UCSD-AML1 (cell line): Measurements from ENCODE around the gene DBF4B.
"Not testable (repeated sequence)": the region's sequence is repeated elsewhere in the genome, so short reads cannot be mapped to it uniquely, and the experiment has no call there.

Experiments used
- DNase-seq: peaks from one replicate; lab custom pipeline; 2025; ENCODE audit not compliant: unreplicated experiment; lab: John Stamatoyannopoulos, UW

DBF4B gene

DNA sequence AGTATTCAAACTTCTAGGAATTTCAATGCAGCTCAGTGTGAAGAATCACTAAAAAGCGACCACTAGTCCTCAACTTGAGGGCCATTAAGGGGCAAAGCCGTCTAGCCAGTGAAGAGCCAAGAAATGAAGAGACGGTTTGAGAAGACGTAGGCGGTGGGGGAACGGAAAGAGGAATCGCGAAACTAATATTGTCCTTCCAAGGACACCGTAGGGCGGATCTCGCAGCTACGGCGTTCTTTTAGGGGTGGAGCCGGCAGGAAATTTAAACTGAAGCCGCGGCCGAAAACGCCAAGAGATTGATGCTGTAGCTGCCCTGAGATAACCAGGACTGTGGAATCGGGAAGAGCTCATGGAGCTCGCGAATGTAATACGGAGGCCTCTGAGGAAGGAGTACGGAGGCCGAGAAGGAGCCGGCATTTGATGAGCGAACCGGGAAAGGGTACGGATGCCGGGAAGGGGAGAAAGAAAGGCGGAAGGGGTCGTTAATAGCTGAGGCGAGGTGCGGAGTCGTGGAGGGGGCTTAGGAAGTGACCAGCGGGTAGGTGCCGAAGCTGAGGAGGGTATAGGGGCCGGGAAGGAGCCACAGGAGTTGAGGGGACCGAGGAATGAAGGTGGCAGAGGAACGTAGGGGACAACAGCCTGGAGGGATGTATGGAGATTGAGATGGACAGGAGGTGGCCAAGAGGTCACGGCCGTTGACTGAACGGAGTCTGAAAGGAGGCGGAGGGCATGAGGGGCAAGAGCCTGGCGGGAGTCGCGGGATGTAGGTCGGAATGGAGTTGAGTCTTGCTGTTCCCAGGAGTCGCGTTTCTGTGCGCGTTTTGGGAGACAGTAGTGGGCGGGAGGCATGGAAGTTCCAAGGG is at the start of gene DBF4B:
Gene DBF4B (plus strand): TSS at position 265 of the 863 bp plus-strand sequence. CDS start 156 bp downstream, at position 421.
- DNase-seq: peak; percentile 80

DNA sequence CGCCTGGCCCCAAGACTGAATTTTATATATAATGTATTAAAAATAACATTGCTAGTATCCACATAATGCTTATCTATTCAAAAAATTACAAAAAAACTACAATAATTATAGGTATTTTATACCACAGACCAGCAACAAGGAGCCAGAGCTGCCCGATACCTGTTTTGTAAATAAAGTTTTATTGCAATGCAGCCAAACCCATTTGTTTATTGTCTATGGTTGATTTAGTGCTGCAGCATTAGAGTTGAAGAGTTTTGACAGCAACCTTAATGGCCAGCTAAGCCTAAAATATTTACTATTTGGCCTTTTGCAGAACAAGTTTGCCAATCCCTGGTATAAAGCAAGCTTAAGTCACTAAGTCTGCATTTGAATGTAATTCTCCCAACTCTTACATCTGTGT is 46.6 kb upstream of the DBF4B start:
- no peak for DNase-seq

GRCh38 chr17:44663095-44663494 is 45.4 kb upstream of the DBF4B start:
- no peak for DNase-seq

DNA sequence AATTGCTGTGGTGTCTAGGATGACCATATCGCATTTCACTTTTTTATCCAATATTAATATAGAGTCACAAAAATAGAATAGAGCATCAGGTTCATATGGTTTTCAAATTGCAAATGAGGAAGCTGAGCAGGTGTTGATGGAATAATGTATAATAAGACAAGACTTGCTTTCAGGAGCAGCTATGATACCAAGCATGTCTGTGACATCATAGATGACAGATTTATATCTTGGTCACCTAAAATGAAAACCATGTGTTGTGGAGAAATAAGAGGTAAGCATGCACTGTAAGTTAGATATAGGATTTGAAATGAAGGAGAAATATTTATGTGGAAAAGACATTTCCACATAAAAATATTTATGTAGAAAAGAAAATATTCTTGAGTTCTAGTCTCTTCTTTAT is 43.6 kb upstream of the DBF4B start:
- DNase-seq: no peak

- DNase-seq: no peak
Observed at GRCh38 chr17:44666006-44666405, 42.5 kb upstream of the DBF4B start.

- no peak for DNase-seq
Observed at GRCh38 chr17:44672479-44673093, 35.9 kb upstream of the DBF4B start.

DNA sequence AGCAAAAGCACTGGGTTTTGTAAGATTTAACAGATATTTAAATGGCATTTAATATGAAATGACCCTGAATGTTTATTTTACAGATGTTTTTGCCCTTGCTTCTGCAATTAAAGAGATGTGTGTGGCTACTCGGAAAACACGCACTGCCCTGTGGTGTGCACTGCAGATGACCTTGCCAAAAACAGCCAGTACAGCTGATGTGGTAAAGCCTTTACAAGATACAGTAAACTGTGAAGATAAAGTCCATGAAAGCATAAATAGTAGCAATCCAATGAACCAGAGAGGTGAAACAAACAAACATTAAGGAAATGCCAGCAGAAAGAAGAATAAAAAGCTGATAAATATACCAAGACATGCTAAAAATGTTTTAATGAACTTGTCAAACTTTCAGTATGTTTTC is 34.6 kb upstream of the DBF4B start:
- DNase-seq: no peak

DNA sequence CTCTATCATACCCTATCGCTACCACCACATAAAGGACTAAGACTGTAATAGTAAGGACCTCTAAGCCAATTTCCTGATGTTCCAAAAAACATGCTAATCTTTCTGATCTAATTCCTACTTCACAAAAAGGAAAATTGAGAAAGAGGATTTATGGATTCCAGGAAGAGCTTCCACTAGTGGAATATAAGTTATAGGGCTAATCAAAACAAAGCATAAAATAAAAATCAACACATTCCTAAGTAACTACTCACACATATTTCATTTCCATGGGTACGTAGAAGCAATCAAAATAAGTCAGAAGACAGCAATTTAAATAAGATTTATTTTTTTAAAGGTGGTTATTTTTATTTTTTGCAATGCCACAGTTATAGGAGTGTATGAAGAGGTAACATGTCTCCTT is 31.3 kb upstream of the DBF4B start:
- no peak for DNase-seq

GRCh38 chr17:44683303-44683702 is 25.2 kb upstream of the DBF4B start:
- not testable (repeated sequence) for DNase-seq

- no peak for DNase-seq
Observed at GRCh38 chr17:44687756-44688155, 20.7 kb upstream of the DBF4B start.

DNA sequence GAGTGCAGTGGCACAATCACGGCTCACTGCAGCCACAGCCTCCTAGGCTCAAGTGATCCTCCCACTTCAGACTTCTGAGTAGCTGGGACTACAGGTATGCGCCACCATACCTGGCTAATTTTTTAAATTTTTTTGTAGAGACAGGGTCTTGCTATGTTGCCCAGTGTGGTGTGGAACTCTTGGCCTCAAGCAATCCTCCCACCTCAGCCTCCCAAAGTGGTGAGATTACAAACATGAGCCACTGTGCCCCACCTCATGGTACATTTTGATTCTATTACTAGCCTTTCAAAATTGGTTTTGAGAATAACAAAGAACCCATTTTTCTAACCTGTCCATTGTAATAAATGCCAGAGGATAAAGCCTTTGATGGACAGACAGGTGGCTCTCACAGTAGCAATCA is 20.3 kb upstream of the DBF4B start:
- DNase-seq: no peak

DNA sequence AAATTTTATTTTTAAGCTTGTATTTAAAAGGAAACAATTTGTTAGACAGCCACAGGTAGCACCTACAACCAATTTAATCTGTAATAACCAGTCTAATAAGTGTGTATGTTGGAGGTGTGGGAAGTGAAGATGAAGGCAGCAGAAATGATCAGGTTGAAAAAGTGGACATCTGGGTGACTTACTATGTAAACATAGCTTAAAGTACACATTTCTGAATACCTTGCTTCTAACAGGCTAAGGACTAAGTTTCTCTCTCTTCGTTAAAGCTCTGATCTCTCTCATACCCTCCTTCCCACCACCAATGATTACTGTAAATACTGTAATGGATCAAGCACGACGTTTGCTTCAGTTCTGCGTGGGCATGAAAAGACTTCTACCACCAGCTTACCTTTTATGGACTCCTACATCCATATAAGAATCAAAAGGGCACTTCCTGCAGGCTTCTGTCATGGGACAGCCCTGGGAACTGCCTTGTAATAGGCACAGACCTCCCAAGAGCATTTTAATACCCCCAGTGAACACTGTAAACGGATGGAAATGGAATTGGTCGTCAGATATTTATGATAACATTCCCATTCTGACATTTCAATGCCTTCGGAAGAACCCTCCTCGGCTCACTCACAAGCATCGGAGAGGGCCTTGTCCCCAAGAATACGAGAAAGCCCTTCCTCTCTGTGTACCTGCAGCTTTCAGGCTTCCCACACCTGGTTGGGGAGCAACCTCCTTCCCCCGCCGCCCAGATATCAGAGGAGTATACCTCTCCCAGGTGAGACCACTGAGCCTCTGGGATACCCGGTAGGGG is 19.6 kb upstream of the DBF4B start:
- no peak for DNase-seq

DNA sequence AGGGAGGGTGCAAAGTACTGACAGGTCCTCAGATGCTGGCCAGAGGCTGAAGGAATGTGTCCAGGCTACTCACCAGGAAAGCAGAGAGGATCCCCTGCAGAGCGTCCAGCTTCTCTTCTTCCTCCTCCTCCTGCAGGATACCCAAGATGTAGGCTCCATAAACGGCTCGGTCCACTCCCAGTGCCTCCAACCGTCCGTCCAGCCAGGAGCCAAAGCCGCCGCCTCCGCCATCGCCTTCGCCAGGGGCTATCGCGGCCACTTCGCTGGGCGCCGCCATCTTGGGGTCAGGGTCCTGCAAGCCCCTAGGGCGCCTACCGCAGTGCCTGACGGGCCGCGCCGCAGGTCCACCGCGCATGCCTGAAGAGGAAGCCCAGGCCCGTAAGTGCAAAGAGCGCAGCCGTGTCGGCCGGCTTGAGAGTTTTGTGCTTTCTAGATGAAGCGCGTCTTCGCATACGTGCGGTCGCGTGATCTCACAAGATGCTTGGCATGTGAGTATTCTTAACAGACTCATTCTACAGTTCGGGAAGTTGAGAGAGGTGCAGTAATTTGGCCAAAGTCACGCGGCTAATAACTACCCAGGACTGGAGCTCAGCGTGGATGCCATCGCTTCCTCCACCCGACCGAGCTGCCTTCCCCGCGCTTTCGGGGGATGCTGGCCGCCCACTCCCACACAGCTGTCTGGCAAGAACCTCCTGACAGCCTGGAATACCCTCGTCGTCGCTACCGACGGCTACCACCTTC is 18.8 kb upstream of the DBF4B start, which contains the start of gene CCDC43:
Gene CCDC43 (minus strand): TSS at position 300 of the 741 bp plus-strand sequence. CDS start 23 bp downstream, at position 277.
- DNase-seq: peak; percentile 92

DNA sequence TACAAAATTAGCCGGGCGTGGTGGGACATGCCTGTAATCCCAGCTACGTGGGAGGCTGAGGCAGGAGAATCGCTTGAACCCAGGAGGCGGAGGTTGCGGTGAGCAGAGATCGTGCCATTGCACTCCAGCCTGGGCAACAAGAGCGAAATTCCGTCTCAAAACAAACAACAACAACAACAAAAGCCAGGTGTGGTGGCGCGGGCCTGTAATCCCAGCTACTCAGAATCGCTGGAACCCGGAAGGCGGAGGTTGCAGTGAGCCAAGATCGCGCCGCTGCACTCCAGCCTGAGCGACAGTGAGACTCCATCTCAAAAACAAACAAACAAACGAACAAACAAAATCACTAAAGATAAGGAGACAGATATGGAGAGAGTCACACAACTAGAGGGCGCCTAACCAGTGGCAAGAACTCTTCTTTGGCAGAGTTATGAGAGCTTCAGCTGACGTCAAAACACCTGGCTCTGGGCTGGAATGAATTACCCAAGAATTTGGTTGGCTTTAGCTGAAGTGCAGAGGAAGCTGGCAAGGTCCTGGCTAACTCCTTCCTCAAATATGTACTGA is 17.6 kb upstream of the DBF4B start:
- DNase-seq: not testable (repeated sequence)

DNA sequence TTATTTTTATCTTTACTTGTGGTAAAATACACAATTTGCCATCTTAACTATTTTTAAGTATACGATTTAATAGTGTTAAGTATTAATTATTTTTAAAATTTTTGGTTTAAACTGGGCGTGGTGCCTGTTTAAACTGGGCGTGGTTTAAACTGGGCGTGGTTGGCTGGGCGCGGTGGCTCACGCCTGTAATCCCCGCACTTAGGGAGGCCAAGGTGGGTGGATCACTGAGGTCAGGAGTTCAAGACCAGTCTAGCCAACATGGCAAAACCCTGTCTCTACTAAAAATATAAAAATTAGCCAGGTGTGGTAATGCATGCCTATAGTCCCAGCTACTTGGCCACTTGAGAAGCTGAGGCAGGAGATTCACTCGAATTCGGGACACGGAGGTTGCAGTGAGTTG is 14.9 kb upstream of the DBF4B start:
- no peak for DNase-seq

GRCh38 chr17:44700288-44700687 is 8.2 kb upstream of the DBF4B start:
- not testable (repeated sequence) for DNase-seq

DNA sequence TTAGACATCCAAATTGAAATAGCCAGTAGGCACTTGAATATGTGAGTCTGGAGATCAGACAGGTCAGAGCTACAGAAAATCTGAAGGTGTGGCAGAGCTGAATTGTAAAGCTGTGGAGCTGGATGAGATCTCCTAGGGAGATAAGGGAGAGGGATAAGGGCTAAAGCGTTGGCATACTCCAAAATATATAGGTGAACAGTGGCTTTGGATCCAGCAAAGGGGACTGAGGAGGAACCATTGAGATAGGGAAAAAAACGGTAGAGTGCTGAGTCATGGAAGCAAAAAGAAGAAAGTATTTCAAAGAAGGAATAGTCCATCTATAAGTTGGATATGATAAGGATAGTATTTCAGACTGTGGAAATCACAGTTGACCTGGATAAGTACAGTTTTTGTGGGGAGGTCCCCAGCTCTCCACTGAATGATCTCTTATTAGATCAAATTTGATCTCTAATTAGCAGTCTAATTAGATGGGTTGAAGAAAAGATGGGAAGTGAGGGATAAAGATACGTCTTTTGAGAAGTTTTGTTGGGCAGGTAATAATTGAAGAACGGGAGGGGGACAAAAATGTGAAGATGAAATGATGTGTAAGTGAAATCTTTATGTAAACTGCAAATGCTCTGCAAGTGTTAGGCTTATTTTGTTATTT is 587 bp upstream of the DBF4B start:
- DNase-seq: no peak

DNA sequence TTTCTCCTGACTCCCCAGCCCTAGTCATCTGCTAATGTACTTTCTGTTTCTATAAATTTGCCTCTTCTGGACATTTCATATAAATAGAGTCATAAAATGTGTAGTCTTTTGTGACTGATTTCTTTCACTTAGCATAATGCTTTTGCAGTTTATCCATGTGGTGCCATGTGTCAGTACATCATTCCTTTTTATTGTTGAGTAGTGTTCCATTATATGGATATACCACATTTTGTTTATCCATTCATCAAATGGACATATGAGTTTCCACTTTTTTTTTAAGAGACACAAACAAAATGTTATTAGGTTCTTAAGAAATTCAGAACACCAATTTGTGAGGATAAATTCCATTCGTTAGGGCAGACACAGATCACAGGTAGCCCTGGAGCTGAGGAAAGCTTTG is 11.0 kb downstream of the DBF4B start:
- no peak for DNase-seq

- no peak for DNase-seq
Observed at GRCh38 chr17:44722254-44722653, 13.8 kb downstream of the DBF4B start.

DNA sequence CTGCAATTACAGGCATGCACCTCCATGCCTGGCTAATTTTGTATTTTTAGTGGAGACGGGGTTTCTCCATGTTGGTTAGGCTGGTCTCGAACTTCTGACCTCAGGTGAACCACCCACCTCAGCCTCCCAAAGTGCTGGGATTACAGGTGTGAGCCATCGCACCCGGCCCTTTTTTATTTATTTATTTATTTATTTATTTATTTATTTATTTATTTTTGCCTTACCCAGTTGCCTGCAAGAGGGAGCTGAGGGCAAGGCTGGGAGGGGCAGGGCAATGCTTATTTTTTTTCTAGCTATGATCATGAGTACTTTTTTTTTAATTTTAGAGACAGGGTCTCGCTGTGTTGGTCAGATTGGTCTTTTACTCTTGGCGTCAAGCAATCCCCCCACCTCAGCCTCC is 17.7 kb downstream of the DBF4B start:
- DNase-seq: not testable (repeated sequence)
